Activated T-cell treated with anti-CD3 and anti-CD28 coated beads, Interleukin-2, amount 50 U/mL, for 72 hours (primary cell): Measurements from ENCODE around the gene TVP23B. TPM values are rescaled to one million over a fixed set of nuclear protein-coding genes. Genes with fewer than 3 reads are reported as not detected.
"Not testable (repeated sequence)": the region's sequence is repeated elsewhere in the genome, so short reads cannot be mapped to it uniquely, and the experiment has no call there.

ENCODE experiments used
- ATAC-seq, 2 donors: fragments of 150-1000 bp; cut with Tn5 transposase; replicated peaks in 1 of 2; 2 replicates each; pipeline ENCODE4 v1.10.0; 2021; ENCODE audit warnings: moderate library complexity in 2 of 2, mild to moderate bottlenecking in 1 of 2
- DNase-seq, 2 donors: peaks; one replicate each; pipeline ENCODE4 v3.0.0; 2021 to 2022; ENCODE audit warnings: mixed read lengths in 1 of 2
- H3K27ac Mint-ChIP-seq: one replicate; pipeline ENCODE4 v1.8.0; 2022; ENCODE audit warnings: mild to moderate bottlenecking, moderate library complexity, mixed read lengths
- H3K27me3 Mint-ChIP-seq: one replicate; pipeline ENCODE4 v1.8.0; 2022; ENCODE audit warnings: low read depth, mixed read lengths
- H3K36me3 Mint-ChIP-seq, 2 donors: one replicate each; pipeline ENCODE4 v1.8.0; 2022; ENCODE audit warnings: mixed read lengths in 2 of 2, mild to moderate bottlenecking in 1 of 2; ENCODE audit not compliant: insufficient read depth in 2 of 2
- H3K4me1 Mint-ChIP-seq: one replicate; pipeline ENCODE4 v1.8.0; 2022; ENCODE audit warnings: low read depth, mixed read lengths
- H3K4me3 Mint-ChIP-seq, 2 donors: one replicate each; pipeline ENCODE4 v1.8.0; 2022; ENCODE audit warnings: mild to moderate bottlenecking in 2 of 2, mixed read lengths in 2 of 2, moderate library complexity in 2 of 2
- H3K9me3 Mint-ChIP-seq, 2 donors: one replicate each; pipeline ENCODE4 v1.8.0; 2022; ENCODE audit warnings: mixed read lengths in 2 of 2
- total RNA-seq, 2 donors: library from RNA; stranded (reverse); gene quantifications; one replicate each; pipeline ENCODE4 v1.2.3, GENCODE V29; 2022

TVP23B gene
- total RNA-seq, 2 donors from 2014 or later = 28.1 to 35.3 TPM

- H3K27me3 Mint-ChIP-seq, H3K9me3 Mint-ChIP-seq, DNase-seq, ATAC-seq, H3K4me3 Mint-ChIP-seq, H3K4me1 Mint-ChIP-seq, H3K36me3 Mint-ChIP-seq, H3K27ac Mint-ChIP-seq: not testable (repeated sequence)
Measured at GRCh38 chr17:18815924-18816323, 34.9 kb downstream of the TVP23B start.

- H3K27ac Mint-ChIP-seq = not testable (repeated sequence)
Measured at GRCh38 chr17:18816489-18817371, 35.7 kb downstream of the TVP23B start.

DNA sequence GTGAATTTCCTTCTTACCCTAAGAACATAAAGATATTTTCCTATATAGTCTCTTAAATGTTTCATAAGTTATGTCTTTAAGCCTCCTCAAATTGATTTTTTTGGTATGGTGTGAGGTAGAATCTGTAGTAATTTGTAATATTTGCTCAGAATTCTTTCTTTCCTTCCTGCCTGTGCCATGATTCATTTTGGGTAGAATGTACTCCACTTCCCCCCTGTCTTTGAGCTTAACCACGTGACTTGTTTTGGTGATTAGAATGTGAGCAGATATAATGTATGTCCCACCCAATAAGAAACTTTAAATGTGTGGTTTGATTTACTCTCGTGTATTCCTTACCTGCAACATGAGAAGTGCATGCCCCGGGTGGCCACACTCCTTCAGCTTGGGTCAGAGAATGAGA, 40.4 kb downstream of the TVP23B start:
- peaks cover 12% of the 10 kb centered on the region for H3K4me1 Mint-ChIP-seq
- not testable (repeated sequence) for H3K9me3 Mint-ChIP-seq, DNase-seq, H3K4me3 Mint-ChIP-seq, H3K27me3 Mint-ChIP-seq, H3K36me3 Mint-ChIP-seq, ATAC-seq, H3K27ac Mint-ChIP-seq

More at GRCh38 chr17:18816489-18817371, 35.7 kb downstream of the TVP23B start:
- not testable (repeated sequence) for H3K9me3 Mint-ChIP-seq, H3K4me3 Mint-ChIP-seq, H3K36me3 Mint-ChIP-seq, H3K27me3 Mint-ChIP-seq
- DNase-seq = peak; percentile 41 to 47
- peak; percentile 67 to 75 for ATAC-seq
- peaks cover 12% of the 10 kb centered on the region for H3K4me1 Mint-ChIP-seq

DNA sequence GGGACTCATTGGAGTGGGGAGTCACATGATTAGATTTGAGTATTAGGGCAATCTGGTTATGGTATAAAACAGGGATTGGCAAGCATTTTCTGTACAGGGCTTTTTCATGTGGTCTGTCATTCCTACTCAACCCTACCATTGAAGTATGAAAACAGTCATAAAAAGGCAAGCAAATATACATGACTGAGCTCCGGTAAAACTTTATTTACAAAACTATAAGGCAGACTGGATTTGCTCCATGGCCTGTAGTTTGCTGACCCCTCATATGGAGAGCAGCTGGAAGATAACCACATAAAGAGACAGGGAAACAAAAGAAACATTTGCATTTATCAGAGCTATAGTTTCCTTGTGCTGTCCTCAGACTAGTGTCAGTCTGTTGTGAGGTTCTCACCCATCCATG, 46.6 kb downstream of the TVP23B start:
- ATAC-seq, H3K36me3 Mint-ChIP-seq, H3K4me3 Mint-ChIP-seq, H3K27me3 Mint-ChIP-seq, DNase-seq, H3K4me1 Mint-ChIP-seq, H3K27ac Mint-ChIP-seq, H3K9me3 Mint-ChIP-seq: not testable (repeated sequence)

- Mint-ChIP-seq H3K36me3 (no peaks in the 10 kb centered on the region), H3K9me3 (no peaks in the 10 kb centered on the region), H3K4me3 (no peak overlapping the region), H3K27me3 (no peaks in the 10 kb centered on the region), H3K4me1 (no peaks in the 10 kb centered on the region), H3K27ac (no peak overlapping the region)
- DNase-seq (no peak), ATAC-seq (no peak)
Measured at GRCh38 chr17:18848501-18848900, 67.5 kb downstream of the TVP23B start.

DNA sequence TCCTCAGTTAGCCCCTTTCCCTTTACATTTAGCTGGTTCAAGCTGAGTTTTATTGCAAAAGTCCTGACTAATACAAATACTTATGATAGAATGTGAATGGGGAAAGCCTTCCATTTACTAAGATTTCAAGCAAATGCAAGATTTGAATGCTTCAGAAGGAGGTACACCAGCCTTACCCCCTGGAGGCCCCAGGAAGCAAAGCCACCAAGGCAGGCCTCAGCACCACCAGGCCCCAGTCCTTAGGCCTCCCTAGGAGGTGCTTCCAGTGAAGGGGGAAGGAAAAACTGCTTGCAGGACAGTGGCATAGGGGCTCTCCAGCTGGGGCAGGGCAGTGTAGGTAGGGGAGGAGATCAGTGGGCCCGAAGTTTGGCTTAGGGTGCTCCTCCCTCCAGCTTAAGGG, 69.7 kb downstream of the TVP23B start:
- Mint-ChIP-seq H3K36me3 (no peaks in the 10 kb centered on the region), H3K27ac (no peak overlapping the region), H3K27me3 (no peaks in the 10 kb centered on the region), H3K4me1 (peaks cover 11% of the 10 kb centered on the region), H3K9me3 (no peaks in the 10 kb centered on the region), H3K4me3 (no peak overlapping the region)
- peak in 1 of 2 donors; percentile 16 for ATAC-seq
- DNase-seq = no peak

- Mint-ChIP-seq H3K27ac (no peak overlapping the region), H3K36me3 (no peaks in the 10 kb centered on the region), H3K4me3 (no peak overlapping the region), H3K4me1 (peaks cover 15% of the 10 kb centered on the region), H3K9me3 (no peaks in the 10 kb centered on the region), H3K27me3 (no peaks in the 10 kb centered on the region)
- ATAC-seq (no peak), DNase-seq (no peak)
Measured at GRCh38 chr17:18851201-18851600, 70.2 kb downstream of the TVP23B start.

DNA sequence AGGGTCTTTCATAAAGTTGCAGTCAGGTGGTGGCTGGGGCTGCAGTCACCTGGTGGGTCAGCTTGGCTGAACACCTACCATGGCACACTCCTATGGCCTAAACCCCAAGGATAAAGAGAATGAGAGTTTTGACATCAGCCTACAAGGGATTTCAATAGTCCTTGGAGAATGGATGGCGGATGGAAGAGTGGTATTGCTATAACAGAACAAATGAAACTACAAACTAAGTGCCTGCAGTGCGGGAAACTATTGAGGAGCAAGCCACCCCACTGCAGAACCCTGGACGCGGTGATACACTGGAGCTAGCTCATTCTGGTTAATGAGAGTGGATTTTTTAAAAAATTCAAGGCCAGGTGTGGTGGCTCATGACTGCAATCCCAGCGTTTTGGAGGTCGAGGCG, 74.0 kb downstream of the TVP23B start:
- no peaks in the 10 kb centered on the region for H3K36me3 Mint-ChIP-seq
- H3K4me3 Mint-ChIP-seq = peak overlapping the region; percentile 96
- H3K27ac Mint-ChIP-seq = no peak overlapping the region
- peaks cover 33% of the 10 kb centered on the region for H3K4me1 Mint-ChIP-seq
- no peaks in the 10 kb centered on the region for H3K27me3 Mint-ChIP-seq
- ATAC-seq (no peak), DNase-seq (no peak)
- no peaks in the 10 kb centered on the region for H3K9me3 Mint-ChIP-seq

DNA sequence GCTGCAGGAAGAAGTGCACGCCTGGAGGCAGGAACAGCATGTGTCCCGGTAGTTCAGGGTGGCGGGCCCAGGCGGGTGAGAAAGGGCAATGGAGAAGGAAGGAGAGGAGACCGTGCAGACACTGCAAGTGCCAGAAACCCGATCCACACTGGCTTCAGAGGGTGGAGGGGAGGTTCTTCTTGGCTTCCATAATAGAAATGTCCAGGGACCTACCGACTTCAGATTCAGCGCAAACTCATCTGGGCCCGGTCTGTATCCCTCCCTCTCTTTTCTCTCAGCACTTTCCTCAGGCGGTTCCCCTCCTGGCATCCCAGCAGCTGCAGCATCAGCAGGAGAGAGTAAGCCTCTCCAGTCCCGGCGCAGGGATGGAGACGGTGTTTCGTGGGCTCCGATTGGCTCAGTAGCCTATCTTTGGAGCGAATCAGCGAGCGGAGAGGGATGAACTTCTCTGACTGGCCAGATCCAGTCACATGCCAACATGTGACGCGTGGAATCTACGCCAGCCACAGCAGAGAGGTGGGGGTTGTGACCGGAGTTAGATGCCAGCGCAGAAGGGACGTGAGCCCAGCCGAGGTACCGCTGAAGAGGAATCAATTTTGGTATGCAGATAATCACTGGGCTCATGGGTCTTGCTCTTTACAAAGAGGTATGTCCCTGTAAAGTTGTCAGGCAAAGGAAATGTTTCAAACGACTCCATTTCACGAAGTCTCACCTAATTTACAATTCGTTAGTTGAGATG, 75.0 kb downstream of the TVP23B start:
- Mint-ChIP-seq H3K36me3 (no peaks in the 10 kb centered on the region), H3K4me1 (peaks cover 43% of the 10 kb centered on the region), H3K27me3 (no peaks in the 10 kb centered on the region), H3K9me3 (no peaks in the 10 kb centered on the region), H3K4me3 (peak overlapping the region; percentile 96), H3K27ac (peak overlapping the region; percentile 83)
- DNase-seq = peak; percentile 87 to 92
- peak; percentile 85 to 86 for ATAC-seq

Other genes with a start within 250 kb of the TVP23B start
- not detected for gene TBC1D28, start 136.8 kb upstream of the TVP23B start, total RNA-seq
- gene FOXO3B, start 98.9 kb upstream of the TVP23B start, total RNA-seq = 1 to 10 TPM; 4.0 to 4.3 TPM
- under 1 TPM; 0.07 TPM for gene FBXW10, start 37.1 kb upstream of the TVP23B start, total RNA-seq
- 10 to 100 TPM; 64.1 to 64.6 TPM for gene PRPSAP2, start 76.9 kb downstream of the TVP23B start, total RNA-seq
- not detected for gene SLC5A10, start 171.0 kb downstream of the TVP23B start, total RNA-seq
- 10 to 100 TPM; 10.9 to 11.3 TPM for gene FAM83G, start 223.6 kb downstream of the TVP23B start, total RNA-seq